Fibroblast of lung (primary cell): ENCODE measurements around the gene SEMG2. TPM values are rescaled to one million over a fixed set of nuclear protein-coding genes. Genes with fewer than 3 reads are reported as not detected.
A peak's percentile ranks its signal among the peaks of the same experiment; 100 is the strongest.

Source experiments
- DNase-seq, 2 donors: peaks; one replicate each; pipeline versions ENCODE4 v3.0.0 to v3.0.0-alpha.2; 2010; ENCODE audit warnings: low read depth in 2 of 2
- H2AFZ ChIP-seq: 2 replicates; pipeline ENCODE4 v1.5.1; 2012; ENCODE audit warnings: low read length, control low read depth, inconsistent platforms
- H3K27ac ChIP-seq: 2 replicates; pipeline ENCODE4 v1.5.1; 2011; ENCODE audit warnings: low read length, control low read depth; ENCODE audit not compliant: insufficient read depth
- H3K27me3 ChIP-seq: 2 replicates; pipeline ENCODE4 v1.5.1; 2011; ENCODE audit warnings: mild to moderate bottlenecking, low read length; ENCODE audit not compliant: control insufficient read depth, insufficient read depth
- H3K36me3 ChIP-seq: 2 replicates; pipeline ENCODE4 v1.5.1; 2011; ENCODE audit warnings: low read length; ENCODE audit not compliant: control insufficient read depth, insufficient read depth
- H3K4me1 ChIP-seq: 2 replicates; pipeline ENCODE4 v1.5.1; 2011; ENCODE audit warnings: low read length; ENCODE audit not compliant: control insufficient read depth, insufficient read depth; ENCODE audit errors: extremely low read depth
- H3K4me2 ChIP-seq: 2 replicates; pipeline ENCODE4 v1.5.1; 2011; ENCODE audit warnings: low read length, control low read depth; ENCODE audit not compliant: insufficient read depth; ENCODE audit errors: extremely low read depth
- H3K4me3 ChIP-seq, 4 experiments: fragments of 200-600 bp in 1 of 4; sonication (generic) in 1 of 4; replicated peaks in 1 of 4; 2 replicates each; pipeline ENCODE4 v1.5.1; 2011 to 2016; ENCODE audit warnings: low read length in 4 of 4, low read depth in 3 of 4, mild to moderate bottlenecking in 3 of 4, control low read depth in 2 of 4, inconsistent platforms in 1 of 4, mixed read lengths in 1 of 4; ENCODE audit not compliant: insufficient read depth in 1 of 4; ENCODE audit errors: control extremely low read depth in 1 of 4
- H3K79me2 ChIP-seq: 2 replicates; pipeline ENCODE4 v1.5.1; 2012; ENCODE audit warnings: mild to moderate bottlenecking, low read length, inconsistent platforms; ENCODE audit not compliant: control insufficient read depth, insufficient read depth
- H3K9ac ChIP-seq: 2 replicates; pipeline ENCODE4 v1.5.1; 2011; ENCODE audit warnings: mild to moderate bottlenecking, low read length, control low read depth; ENCODE audit not compliant: insufficient read depth
- H3K9me3 ChIP-seq: 2 replicates; pipeline ENCODE4 v1.5.1; 2012; ENCODE audit warnings: low read depth, low read length; ENCODE audit not compliant: control insufficient read depth, insufficient read depth
- H4K20me1 ChIP-seq: 2 replicates; pipeline ENCODE4 v1.5.1; 2011; ENCODE audit warnings: low read length; ENCODE audit not compliant: control insufficient read depth, insufficient read depth; ENCODE audit errors: extremely low read depth
- CTCF ChIP-seq, 2 donors: IDR thresholded peaks in 1 of 2; conservative IDR thresholded peaks in 1 of 2; 1 replicate in 1 of 2; 2 replicates in 1 of 2; pipeline ENCODE4 v1.5.1; 2011 to 2012; ENCODE audit warnings: low read length in 2 of 2, control low read depth in 1 of 2, inconsistent platforms in 1 of 2, low read depth in 1 of 2, mild to moderate bottlenecking in 1 of 2
- EZH2 ChIP-seq: IDR thresholded peaks from 2 replicates; pipeline ENCODE4 v1.5.1; 2012; ENCODE audit warnings: low read length, control low read depth, mild to moderate bottlenecking; ENCODE audit errors: missing control alignments
- polyA minus RNA-seq: library from RNA; depleted of rRNA, polyadenylated mRNA; stranded (reverse); fragments of >200 nt; gene quantifications from 2 replicates; pipeline ENCODE4 v1.2.3, GENCODE V29; 2011; ENCODE audit warnings: low replicate concordance
- polyA plus RNA-seq, 2 donors: library from polyadenylated mRNA; depleted of rRNA in 1 of 2; stranded (reverse) in 1 of 2; unstranded in 1 of 2; fragments of >200 nt; gene quantifications; 2 replicates each; pipeline ENCODE4 v1.2.1, GENCODE V29; 2011 to 2012; ENCODE audit warnings: missing spikeins in 1 of 2
- total RNA-seq: library from RNA; depleted of rRNA; stranded (reverse); fragments of >200 nt; gene quantifications from 2 replicates; pipeline ENCODE4 v1.2.1, GENCODE V29; 2014

SEMG2 gene
- total RNA-seq (not detected in 2 replicates), polyA plus RNA-seq (not detected in 2 replicates), polyA minus RNA-seq (not detected in 2 replicates)
- not detected in 2 replicates for polyA plus RNA-seq (2012)

- H3K9me3 ChIP-seq, result no peaks in the 10 kb centered on the region
- H3K27ac ChIP-seq, result no peak within 1 kb of the TSS
- no peaks in the 10 kb centered on the region for H3K36me3 ChIP-seq
- no peak within 1 kb of the TSS for H3K4me2 ChIP-seq
- H3K27me3 ChIP-seq, result peaks cover 2% of the 10 kb centered on the region
- no peaks in the 10 kb centered on the region for H3K79me2 ChIP-seq
- no peak for TF ChIP-seq EZH2
- no peak for TF ChIP-seq CTCF (conservative IDR thresholded peaks at IDR 0.05 in 1 of 2, IDR thresholded peaks at IDR 0.05 in 1 of 2; ENCODE audit: low read depth in 1 of 2, low read length in 2 of 2)
- H4K20me1 ChIP-seq, result no peaks in the 10 kb centered on the region
- H2AFZ ChIP-seq, result no peak within 1 kb of the TSS
- H3K9ac ChIP-seq, result no peak within 1 kb of the TSS
- no peaks in the 10 kb centered on the region for H3K4me1 ChIP-seq
- no peak for DNase-seq
- H3K4me3 ChIP-seq, result no peak within 1 kb of the TSS
Measured at GRCh38 chr20:45221076-45221475, at the start of gene SEMG2. TSS of gene SEMG2 (plus strand) at chr20:45221373. CDS start at chr20:45221390, 17 bp downstream.

- TF ChIP-seq EZH2 (no peak), CTCF (conservative IDR thresholded peaks at IDR 0.05 in 1 of 2, IDR thresholded peaks at IDR 0.05 in 1 of 2; ENCODE audit: low read depth in 1 of 2, low read length in 2 of 2) (no peak)
- H3K9me3 ChIP-seq, result no peaks in the 10 kb centered on the region
- H3K4me3 ChIP-seq, result no peak overlapping the region
- no peaks in the 10 kb centered on the region for H3K36me3 ChIP-seq
- no peak overlapping the region for H3K9ac ChIP-seq
- no peak overlapping the region for H3K27ac ChIP-seq
- H4K20me1 ChIP-seq, result no peaks in the 10 kb centered on the region
- no peak overlapping the region for H3K4me2 ChIP-seq
- no peak for DNase-seq
- peaks cover 3% of the 10 kb centered on the region for H3K27me3 ChIP-seq
- no peaks in the 10 kb centered on the region for H3K79me2 ChIP-seq
- no peaks in the 10 kb centered on the region for H3K4me1 ChIP-seq
- no peak overlapping the region for H2AFZ ChIP-seq
Measured at GRCh38 chr20:45173522-45173921, 47.7 kb upstream of the SEMG2 start.

GRCh38 chr20:45174434-45175364 is 46.5 kb upstream of the SEMG2 start, which contains the start of gene PI3:
TSS of gene PI3 (plus strand) at chr20:45174902. CDS start at chr20:45174923, 21 bp downstream.
- Histone ChIP-seq H3K4me1 (no peaks in the 10 kb centered on the region), H3K27me3 (peaks cover 3% of the 10 kb centered on the region), H3K4me3 (no peak within 1 kb of the TSS), H3K9me3 (no peaks in the 10 kb centered on the region), H4K20me1 (no peaks in the 10 kb centered on the region), H3K36me3 (no peaks in the 10 kb centered on the region), H2AFZ (no peak within 1 kb of the TSS), H3K27ac (no peak within 1 kb of the TSS), H3K79me2 (no peaks in the 10 kb centered on the region), H3K4me2 (no peak within 1 kb of the TSS), H3K9ac (no peak within 1 kb of the TSS)
- no peak for TF ChIP-seq EZH2
- TF ChIP-seq CTCF (conservative IDR thresholded peaks at IDR 0.05 in 1 of 2, IDR thresholded peaks at IDR 0.05 in 1 of 2; ENCODE audit: low read depth in 1 of 2, low read length in 2 of 2), result no peak
- peak in 1 of 2 donors; percentile 5 for DNase-seq
